Neural progenitor cell (in vitro differentiated cells): Measurements from ENCODE around the gene DTNA.

ENCODE experiments used
- CTCF ChIP-seq: fragments of 200-600 bp; sonication (generic); IDR thresholded peaks from 2 replicates; pipeline ENCODE4 v1.5.1; 2017; ENCODE audit warnings: antibody characterized with exemption, mild to moderate bottlenecking
- EZH2 ChIP-seq: fragments of 200-600 bp; sonication (generic); IDR thresholded peaks from 2 replicates; pipeline ENCODE4 v1.6.1; 2017; ENCODE audit warnings: antibody characterized with exemption, mild to moderate bottlenecking, moderate library complexity
- EZH2phosphoT487 ChIP-seq: fragments of 200-600 bp; sonication (generic); IDR thresholded peaks from 2 replicates; pipeline ENCODE4 v1.6.1; 2017; ENCODE audit warnings: antibody characterized with exemption

DNA sequence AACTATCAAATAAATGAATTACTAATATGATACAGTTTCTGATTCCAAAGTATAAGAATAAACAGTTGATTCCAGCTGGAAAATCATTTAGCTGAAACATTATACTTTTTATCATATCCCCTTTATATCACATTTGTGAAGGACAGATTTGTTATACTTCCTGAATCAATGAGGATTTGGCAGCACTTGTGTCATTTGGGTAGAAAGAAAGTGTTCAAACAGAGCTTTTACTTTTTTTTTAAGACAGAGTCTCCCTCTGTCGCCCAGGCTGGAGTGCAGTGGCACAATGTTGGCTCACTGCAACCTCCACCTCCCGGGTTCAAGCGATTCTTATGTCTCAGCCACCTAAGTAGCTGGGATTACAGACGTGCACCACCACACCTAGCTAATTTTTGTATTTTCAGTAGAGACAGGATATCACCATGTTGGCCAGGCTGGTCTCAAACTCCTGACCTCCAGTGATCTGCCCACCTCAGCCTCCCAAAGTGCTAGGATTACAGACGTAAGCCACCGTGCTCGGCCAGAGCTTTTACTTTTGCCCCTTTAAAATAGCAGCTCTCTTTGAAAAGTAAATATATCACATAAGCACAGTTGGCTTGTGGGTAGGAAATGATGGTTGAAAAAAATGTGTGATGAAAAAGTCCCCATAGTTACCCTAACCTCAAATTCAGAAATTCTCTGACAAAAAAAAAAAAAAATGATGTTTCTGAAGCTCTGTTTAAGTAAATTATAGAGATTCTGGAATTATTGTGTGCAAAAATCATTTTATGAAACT, 95.2 kb downstream of the DTNA start:
- no peak for TF ChIP-seq EZH2phosphoT487
- no peak for TF ChIP-seq CTCF
- no peak for TF ChIP-seq EZH2
